ENCODE data around the gene SST.

Gene SST

GRCh38 chr3:187669675-187670504 is at the start of gene SST:
TSS of gene SST (minus strand) at chr3:187670394. CDS start at chr3:187670291, 103 bp downstream.
- DNase-seq: no peak

GRCh38 chr3:187719628-187720336 is 49.6 kb upstream of the SST start:
- no peak for DNase-seq

GRCh38 chr3:187718802-187719201 is 48.6 kb upstream of the SST start:
- no peak for DNase-seq

- no peak for DNase-seq
These were observed 47.4 kb upstream of the SST start for GRCh38 chr3:187717572-187717971.

GRCh38 chr3:187714404-187714979 is 44.3 kb upstream of the SST start:
- DNase-seq: peak; percentile 54 to 80

GRCh38 chr3:187713504-187713903 is 43.3 kb upstream of the SST start:
- peak in 1 of 2 experiments; percentile 6 for DNase-seq

- DNase-seq: peak in 1 of 2 experiments; percentile 7
These were observed 39.0 kb upstream of the SST start for GRCh38 chr3:187709155-187709554.

GRCh38 chr3:187708696-187709095 is 38.5 kb upstream of the SST start:
- DNase-seq: no peak

- DNase-seq: no peak
These were observed 36.8 kb upstream of the SST start for GRCh38 chr3:187706971-187707370.

GRCh38 chr3:187705164-187705563 is 35.0 kb upstream of the SST start:
- no peak for DNase-seq

GRCh38 chr3:187702507-187703033 is 32.4 kb upstream of the SST start, which contains the start of gene RTP2:
TSS of gene RTP2 (minus strand) at chr3:187702557. CDS start at chr3:187702128, 429 bp downstream.
- DNase-seq: peak; percentile 36 to 46

GRCh38 chr3:187700249-187700648 is 30.1 kb upstream of the SST start:
- no peak for DNase-seq

- DNase-seq: no peak
These were observed 28.6 kb upstream of the SST start for GRCh38 chr3:187698499-187699399.

GRCh38 chr3:187696021-187696420 is 25.8 kb upstream of the SST start:
- no peak for DNase-seq

GRCh38 chr3:187695449-187695848 is 25.3 kb upstream of the SST start:
- DNase-seq: no peak

- no peak for DNase-seq
These were observed 24.6 kb upstream of the SST start for GRCh38 chr3:187694801-187695200.

- DNase-seq: no peak
These were observed 23.2 kb upstream of the SST start for GRCh38 chr3:187693431-187693830.

GRCh38 chr3:187689984-187690383 is 19.8 kb upstream of the SST start:
- DNase-seq: no peak

GRCh38 chr3:187686621-187687273 is 16.6 kb upstream of the SST start:
- DNase-seq: no peak

- no peak for DNase-seq
These were observed 15.8 kb upstream of the SST start for GRCh38 chr3:187685948-187686347.

GRCh38 chr3:187684880-187685279 is 14.7 kb upstream of the SST start:
- no peak for DNase-seq

- DNase-seq: no peak
These were observed 14.2 kb upstream of the SST start for GRCh38 chr3:187684444-187684843.
